Measurements from ENCODE around the gene NUDT16L1.

Gene NUDT16L1

GRCh38 chr16:4692460-4693295 is 684 bp upstream of the NUDT16L1 start:
- no peak overlapping the region for H3K27ac ChIP-seq (ENCODE audit: low read depth, low read length, poor library complexity, severe bottlenecking)
- peak overlapping the region; percentile 91 for H3K4me2 ChIP-seq (ENCODE audit: low read length)
- no peaks in the 10 kb centered on the region; the same call in 1 of the 2 replicates for H3F3A ChIP-seq (ENCODE audit: insufficient read depth, low read length)
- H2AFZ ChIP-seq (ENCODE audit: low read length): no peak overlapping the region
- no peaks in the 10 kb centered on the region for H3K79me2 ChIP-seq (ENCODE audit: insufficient read depth, low read length)
- peaks cover 21% of the 10 kb centered on the region for H3K4me1 ChIP-seq (ENCODE audit: insufficient read depth, low read length, severe bottlenecking)
- H3K27me3 ChIP-seq (ENCODE audit: insufficient read depth, low read length): no peaks in the 10 kb centered on the region
- TF ChIP-seq CTCF (IDR thresholded peaks at IDR 0.05; ENCODE audit: low read length) (no peak), EZH2 (IDR thresholded peaks at IDR 0.05; ENCODE audit: borderline replicate concordance, low read length) (no peak)
- peak overlapping the region; percentile 85 for H3K4me3 ChIP-seq (ENCODE audit: low read depth, low read length, poor library complexity, severe bottlenecking)
- H3K9me2 ChIP-seq (ENCODE audit: low read depth, low read length): no peaks in the 10 kb centered on the region
- peaks cover 25% of the 10 kb centered on the region; the same call in 1 of the 2 replicates for H3K36me3 ChIP-seq (ENCODE audit: insufficient read depth, low read length)
- H4K20me1 ChIP-seq (ENCODE audit: insufficient read depth, low read length): no peaks in the 10 kb centered on the region
- H3K9me3 ChIP-seq (ENCODE audit: low read length): no peaks in the 10 kb centered on the region
- peak overlapping the region; percentile 73 for H3K9ac ChIP-seq (ENCODE audit: low read length)

GRCh38 chr16:4693956-4694641 is 737 bp downstream of the NUDT16L1 start:
- Histone ChIP-seq H3K36me3 (ENCODE audit: insufficient read depth, low read length) (peaks cover 35% of the 10 kb centered on the region; the same call in 1 of the 2 replicates), H3K9me3 (ENCODE audit: low read length) (no peaks in the 10 kb centered on the region), H3K4me1 (ENCODE audit: insufficient read depth, low read length, severe bottlenecking) (peaks cover 21% of the 10 kb centered on the region), H3K4me3 (ENCODE audit: low read depth, low read length, poor library complexity, severe bottlenecking) (peak overlapping the region; percentile 85), H4K20me1 (ENCODE audit: insufficient read depth, low read length) (no peaks in the 10 kb centered on the region), H3K4me2 (ENCODE audit: low read length) (peak overlapping the region; percentile 77), H3K27ac (ENCODE audit: low read depth, low read length, poor library complexity, severe bottlenecking) (peak overlapping the region; percentile 28), H3F3A (ENCODE audit: insufficient read depth, low read length) (no peaks in the 10 kb centered on the region; the same call in 1 of the 2 replicates), H3K9me2 (ENCODE audit: low read depth, low read length) (no peaks in the 10 kb centered on the region), H3K27me3 (ENCODE audit: insufficient read depth, low read length) (no peaks in the 10 kb centered on the region), H3K79me2 (ENCODE audit: insufficient read depth, low read length) (no peaks in the 10 kb centered on the region), H2AFZ (ENCODE audit: low read length) (no peak overlapping the region), H3K9ac (ENCODE audit: low read length) (peak overlapping the region; percentile 85)
- TF ChIP-seq EZH2 (IDR thresholded peaks at IDR 0.05; ENCODE audit: borderline replicate concordance, low read length) (no peak), CTCF (IDR thresholded peaks at IDR 0.05; ENCODE audit: low read length) (peak; percentile 3; the same call in 1 of the 2 replicates)

GRCh38 chr16:4694642-4695451 is 1.5 kb downstream of the NUDT16L1 start:
- H3K36me3 ChIP-seq (ENCODE audit: insufficient read depth, low read length): peaks cover 43% of the 10 kb centered on the region; the same call in 1 of the 2 replicates
- TF ChIP-seq CTCF (IDR thresholded peaks at IDR 0.05; ENCODE audit: low read length) (peak; percentile 38; the same call in 1 of the 2 replicates), EZH2 (IDR thresholded peaks at IDR 0.05; ENCODE audit: borderline replicate concordance, low read length) (no peak)
- H3K9me2 ChIP-seq (ENCODE audit: low read depth, low read length): no peaks in the 10 kb centered on the region
- H3K4me3 ChIP-seq (ENCODE audit: low read depth, low read length, poor library complexity, severe bottlenecking): peak overlapping the region; percentile 85
- no peaks in the 10 kb centered on the region for H3K9me3 ChIP-seq (ENCODE audit: low read length)
- no peaks in the 10 kb centered on the region for H3K27me3 ChIP-seq (ENCODE audit: insufficient read depth, low read length)
- H3K4me2 ChIP-seq (ENCODE audit: low read length): peak overlapping the region; percentile 77
- H2AFZ ChIP-seq (ENCODE audit: low read length): no peak overlapping the region
- peak overlapping the region; percentile 85 for H3K9ac ChIP-seq (ENCODE audit: low read length)
- H3K27ac ChIP-seq (ENCODE audit: low read depth, low read length, poor library complexity, severe bottlenecking): peak overlapping the region; percentile 17
- H3F3A ChIP-seq (ENCODE audit: insufficient read depth, low read length): no peaks in the 10 kb centered on the region; the same call in 1 of the 2 replicates
- no peaks in the 10 kb centered on the region for H3K79me2 ChIP-seq (ENCODE audit: insufficient read depth, low read length)
- H3K4me1 ChIP-seq (ENCODE audit: insufficient read depth, low read length, severe bottlenecking): peaks cover 21% of the 10 kb centered on the region
- no peaks in the 10 kb centered on the region for H4K20me1 ChIP-seq (ENCODE audit: insufficient read depth, low read length)
